T47D (cell line): ENCODE data around the gene PDK2.

ENCODE experiments used
- DNase-seq, 2 experiments: peaks; one replicate each; pipeline versions ENCODE4 v3.0.0 to v3.0.0-alpha.2; 2011 to 2012; ENCODE audit warnings: low read depth in 1 of 2, low spot score in 1 of 2
- JUND ChIP-seq: IDR thresholded peaks from 2 replicates; pipeline ENCODE4 v1.6.1; 2012; ENCODE audit warnings: low read depth
- in situ Hi-C: cut with HindIII; loops from 2 replicates; pipeline ENCODE4 v1.10.0; 2016; ENCODE audit warnings: low sequenced_read_pairs, low pct_unique_long_range_greater_than_20kb

Gene PDK2

DNA sequence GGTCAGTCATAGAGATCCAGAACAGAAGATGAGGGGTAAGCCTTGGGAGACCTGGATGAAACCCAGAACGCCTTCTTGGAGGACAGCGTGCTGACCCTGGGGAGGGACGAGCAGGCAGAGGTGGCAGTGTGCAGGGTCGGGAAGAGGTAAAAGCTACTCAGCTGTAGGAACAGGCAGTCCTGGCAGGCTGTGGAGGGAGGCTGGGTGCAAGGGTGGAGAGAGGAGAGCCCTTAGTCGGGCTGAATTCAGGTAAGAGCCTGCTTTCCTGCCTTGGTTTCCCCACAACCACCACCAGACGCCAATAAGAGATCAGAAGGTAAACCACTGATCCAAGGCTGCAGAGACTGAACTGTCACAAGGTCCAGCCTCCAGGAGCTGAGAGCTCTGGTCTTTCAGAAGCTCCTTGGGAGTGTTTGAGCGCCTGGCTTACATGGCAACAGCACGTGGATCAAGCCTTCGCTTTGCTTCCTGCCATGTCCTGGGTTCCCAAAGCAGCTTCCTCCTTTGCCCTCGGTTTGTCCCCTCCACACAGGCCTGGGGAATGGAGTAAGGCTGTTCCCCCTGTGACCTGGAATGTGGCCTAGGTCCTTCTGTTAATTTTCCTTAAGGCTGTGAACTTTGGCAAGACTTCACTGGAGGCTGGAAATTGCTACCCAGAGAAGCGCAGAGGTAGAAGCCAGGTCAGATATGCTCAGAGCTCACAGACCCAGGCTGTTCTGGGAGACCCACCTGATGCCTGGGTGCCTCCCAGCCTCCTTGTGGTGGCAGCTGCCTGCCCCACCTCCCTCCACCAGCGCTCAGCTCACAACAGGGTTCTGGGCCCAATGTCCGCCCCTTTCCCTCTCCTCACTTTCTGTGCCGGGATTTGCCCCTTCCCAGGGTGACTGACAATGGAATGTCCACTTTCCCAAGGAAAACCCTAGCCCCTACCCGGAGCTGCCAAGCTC, 3.9 kb upstream of the PDK2 start:
- no peak for TF ChIP-seq JUND
- no peak for DNase-seq
- in situ Hi-C loops: no loop called here

GRCh38 chr17:50091918-50092285, 3.2 kb upstream of the PDK2 start:
- no peak for DNase-seq
- in situ Hi-C loops: no loop called here

GRCh38 chr17:50093246-50093645, 1.9 kb upstream of the PDK2 start:
- in situ Hi-C loops: no loop called here
- TF ChIP-seq JUND: no peak
- no peak for DNase-seq

More at GRCh38 chr17:50091918-50092285, 3.2 kb upstream of the PDK2 start:
- TF ChIP-seq JUND: no peak

GRCh38 chr17:50093807-50094206, 1.3 kb upstream of the PDK2 start:
- no peak for TF ChIP-seq JUND
- DNase-seq: no peak

GRCh38 chr17:50094243-50094752, 853 bp upstream of the PDK2 start:
- no peak for TF ChIP-seq JUND
- DNase-seq: peak; percentile 86 to 93
- in situ Hi-C loops: no loop called here

More at GRCh38 chr17:50093807-50094206, 1.3 kb upstream of the PDK2 start:
- in situ Hi-C loops: no loop called here

GRCh38 chr17:50095626-50096037, 481 bp downstream of the PDK2 start:
- no peak for TF ChIP-seq JUND
- in situ Hi-C loops: no loop called here
- DNase-seq: no peak

GRCh38 chr17:50096092-50096491, 941 bp downstream of the PDK2 start:
- DNase-seq: no peak
- TF ChIP-seq JUND: no peak
- in situ Hi-C loops: no loop called here

GRCh38 chr17:50096758-50097157, 1.6 kb downstream of the PDK2 start:
- in situ Hi-C loops: no loop called here
- no peak for DNase-seq
- no peak for TF ChIP-seq JUND

- TF ChIP-seq JUND: no peak
- in situ Hi-C loops: no loop called here
- DNase-seq: no peak
Measured at GRCh38 chr17:50097455-50097854, 2.3 kb downstream of the PDK2 start.

DNA sequence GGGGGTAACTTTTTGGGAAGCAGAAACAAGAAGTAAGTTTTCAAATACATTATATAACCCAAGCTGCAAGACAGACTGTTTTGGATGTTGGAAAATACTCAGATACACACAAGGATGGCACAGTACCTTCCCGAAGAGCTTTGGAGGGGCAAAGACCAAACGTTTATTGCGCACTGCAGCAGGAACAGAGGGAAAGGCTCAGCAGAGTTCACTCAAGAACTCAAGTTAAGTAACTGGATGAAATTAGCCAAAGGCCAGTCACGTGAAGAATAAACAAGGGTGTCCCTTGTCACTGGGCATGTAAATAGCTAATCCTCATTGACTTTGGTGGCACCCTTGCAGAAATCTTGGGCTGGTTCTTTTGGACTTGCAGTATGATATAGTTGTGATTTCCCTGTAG, 2.8 kb downstream of the PDK2 start:
- no peak for TF ChIP-seq JUND
- in situ Hi-C loops: no loop called here
- DNase-seq: no peak

DNA sequence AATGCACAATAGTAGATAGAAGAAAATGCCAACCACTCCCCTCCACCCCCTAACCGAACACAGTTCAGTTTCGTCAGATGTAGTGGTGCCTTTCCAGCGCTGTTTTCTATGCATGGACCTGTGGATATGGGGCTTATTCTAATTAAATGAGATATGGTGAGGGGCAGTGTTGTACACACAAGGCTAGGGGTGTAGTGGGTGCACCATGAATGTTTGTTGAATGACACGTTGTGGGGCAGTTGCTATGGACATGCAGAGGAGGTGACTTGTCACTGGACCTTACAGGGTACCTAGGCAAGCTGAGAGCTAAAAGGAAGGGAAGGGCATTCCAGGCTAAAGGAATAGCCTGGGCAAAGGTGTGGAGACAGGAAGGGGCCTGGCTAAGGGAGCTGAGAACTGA, 3.4 kb downstream of the PDK2 start:
- no peak for DNase-seq
- in situ Hi-C loops: no loop called here
- no peak for TF ChIP-seq JUND

DNA sequence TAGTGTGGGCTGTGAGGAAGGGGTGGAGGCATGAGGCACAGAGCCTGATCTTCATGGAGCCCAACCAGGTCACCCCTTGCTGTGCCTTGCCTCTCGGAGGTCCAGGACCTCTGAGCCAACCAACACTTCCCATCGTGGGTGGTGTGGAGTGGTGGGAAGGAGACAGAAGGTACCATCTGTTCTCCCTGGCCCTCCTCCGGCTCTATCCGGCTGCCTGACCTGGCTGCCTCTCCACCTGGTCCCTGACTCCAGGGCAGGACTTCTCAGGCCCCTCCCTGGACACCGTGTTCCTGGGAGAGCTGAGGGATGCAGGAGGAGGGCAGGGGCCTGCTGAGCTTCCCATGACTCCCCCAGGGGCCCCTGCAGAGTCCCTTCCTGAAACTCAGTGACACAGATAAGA, 3.9 kb downstream of the PDK2 start:
- no peak for TF ChIP-seq JUND
- DNase-seq: no peak
- in situ Hi-C loops: no loop called here

DNA sequence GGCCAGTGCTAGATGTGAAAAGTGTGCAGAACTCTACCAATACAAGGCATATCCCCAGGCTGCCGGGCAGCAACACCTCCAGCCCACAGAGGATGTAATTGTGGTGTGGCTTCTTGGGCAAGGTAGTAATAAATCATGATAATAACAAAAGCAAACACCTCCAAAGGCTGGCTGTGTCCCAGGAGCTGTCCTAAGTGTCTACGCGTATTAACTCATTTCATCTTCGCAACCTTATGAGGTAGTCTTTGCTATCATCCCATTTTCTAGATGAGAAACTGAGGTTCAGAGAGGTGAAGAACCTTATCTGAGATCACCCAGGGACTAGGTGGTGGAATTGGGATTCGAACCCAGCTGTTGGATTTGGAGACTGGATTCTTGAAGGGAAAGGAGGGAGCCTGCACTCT, 5.3 kb downstream of the PDK2 start:
- in situ Hi-C loops: no loop called here
- no peak for TF ChIP-seq JUND
- DNase-seq: peak in 1 of 2 experiments; percentile 54
